GM12878 (cell line): ENCODE measurements around the gene SUFU. TPM values are rescaled to one million over a fixed set of nuclear protein-coding genes. Genes with fewer than 3 reads are reported as not detected.

Source experiments
- ATAC-seq: fragments of 200-7000 bp; cut with Tn5 transposase; 3 replicates; pipeline ENCODE4 v1.9.1; 2020; ENCODE audit warnings: mild to moderate bottlenecking, moderate library complexity
- BruUV-seq: library from RNA; stranded (reverse); fragments of 400-500 nt; replicated peaks from 2 replicates; lab custom pipeline; 2021; lab: Mats Ljungman, UMichigan
- CTCF ChIA-PET: fragments of 300-600 bp; sonication (Branson Sonifier 250); formaldehyde crosslinking; extraction: SDS; loops from one replicate; lab custom pipeline; 2021; ENCODE audit warnings: inconsistent platforms; lab: Yijun Ruan, JAX
- POLR2A ChIA-PET: fragments of 350-600 bp; formaldehyde crosslinking; extraction: SDS; loops from one replicate; lab custom pipeline; 2021; ENCODE audit warnings: inconsistent platforms; lab: Charles Lee
- RAD21 ChIA-PET: fragments of 300-600 bp; sonication (Branson Sonifier 250); formaldehyde crosslinking; loops from one replicate; lab custom pipeline; 2023; ENCODE audit warnings: antibody characterized with exemption; ENCODE audit not compliant: unreplicated experiment; lab: Charles Lee
- SMC1A ChIA-PET: fragments of 300-600 bp; sonication (Branson Sonifier 250); formaldehyde crosslinking; loops from one replicate; lab custom pipeline; 2023; ENCODE audit not compliant: unreplicated experiment, uncharacterized antibody; lab: Charles Lee
- DNase-seq: peaks from one replicate; pipeline ENCODE4 v3.0.0-alpha.2; 2011; ENCODE audit warnings: low read depth, low spot score
- FAIRE-seq: peaks from 3 replicates; lab custom pipeline; 2011; peaks lifted over from hg19 to GRCh38; lab: Jason Lieb, UNC
- H2AFZ ChIP-seq: 2 replicates; pipeline ENCODE4 v1.6.0; 2011; ENCODE audit warnings: low read depth, low read length, control low read depth; ENCODE audit not compliant: control insufficient read depth
- H3K27ac ChIP-seq: 2 replicates; pipeline ENCODE4 v1.5.1; 2011; ENCODE audit warnings: control low read depth; ENCODE audit not compliant: control insufficient read depth, insufficient read depth
- H3K27me3 ChIP-seq, 2 experiments: replicated peaks in 1 of 2; 2 replicates each; pipeline versions ENCODE4 v1.6.0 to v1.6.1; 2011; ENCODE audit warnings: low read length in 1 of 2; ENCODE audit not compliant: control insufficient read depth in 2 of 2, insufficient read depth in 2 of 2
- H3K36me3 ChIP-seq, 2 experiments: 2 replicates each; pipeline ENCODE4 v1.5.1; 2011; ENCODE audit warnings: low read length in 1 of 2; ENCODE audit not compliant: control insufficient read depth in 2 of 2, insufficient read depth in 2 of 2
- H3K4me1 ChIP-seq: 2 replicates; pipeline ENCODE4 v1.6.1; 2011; ENCODE audit warnings: mild to moderate bottlenecking, low read length, moderate library complexity, mixed read lengths; ENCODE audit not compliant: control insufficient read depth, insufficient read depth
- H3K4me2 ChIP-seq: 2 replicates; pipeline ENCODE4 v1.6.0; 2011; ENCODE audit warnings: control low read depth; ENCODE audit not compliant: control insufficient read depth, insufficient read depth
- H3K4me3 ChIP-seq: fragments of 200-600 bp; sonication (generic); 2 replicates; pipeline ENCODE4 v1.5.1; 2016
- H3K79me2 ChIP-seq: 2 replicates; pipeline ENCODE4 v1.6.0; 2011; ENCODE audit warnings: low read length; ENCODE audit not compliant: control insufficient read depth, insufficient read depth
- H3K9ac ChIP-seq: 2 replicates; pipeline ENCODE4 v1.8.0; 2011; ENCODE audit warnings: low read length, control low read depth, mixed read lengths; ENCODE audit not compliant: control insufficient read depth, insufficient read depth
- H3K9me3 ChIP-seq: replicated peaks from 3 replicates; pipeline ENCODE4 v1.5.1; 2011; ENCODE audit warnings: mild to moderate bottlenecking, low read length; ENCODE audit not compliant: control insufficient read depth, insufficient read depth
- H4K20me1 ChIP-seq: 2 replicates; pipeline ENCODE4 v1.6.0; 2011; ENCODE audit not compliant: control insufficient read depth, insufficient read depth
- NR2F1 ChIP-seq: fragments of 450-650 bp; conservative IDR thresholded peaks from 2 replicates; pipeline ENCODE4 v1.6.1; 2017; ENCODE audit warnings: mild to moderate bottlenecking
- PAX5 ChIP-seq: IDR thresholded peaks from 2 replicates; pipeline ENCODE4 v1.6.1; 2011; ENCODE audit warnings: low read depth, low read length, borderline replicate concordance
- POU2F2 ChIP-seq: IDR thresholded peaks from 3 replicates; pipeline ENCODE4 v1.6.1; 2011; ENCODE audit warnings: low read depth, mild to moderate bottlenecking, low read length, borderline replicate concordance
- WGBS: methylation state at CpG from one replicate; pipeline ENCODE4 v1.1.6; 2016; ENCODE audit warnings: low lambda C conversion rate; ENCODE audit not compliant: insufficient replicate concordance, insufficient coverage; ENCODE audit errors: missing lambda C conversion rate; 5-methylcytosine and 5-hydroxymethylcytosine counted together
- in situ Hi-C: fragments of 300-500 bp; cut with MboI; formaldehyde crosslinking; loops from 9 replicates; pipeline ENCODE4 v1.14.3; 2018; ENCODE audit warnings: mixed read lengths
- intact Hi-C: fragments of 100-400 bp; cut with micrococcal nuclease; formaldehyde crosslinking; loops from one replicate; pipeline ENCODE4 v1.14.2; 2022; ENCODE audit not compliant: unreplicated experiment
- polyA plus RNA-seq, 11 experiments: library from polyadenylated mRNA; depleted of rRNA in 4 of 11; unstranded in 6 of 11; stranded (reverse) in 5 of 11; fragments of >200 nt; fragmentation: Nextera tagmentation in 4 of 11; fragmentation: Illumina TruSeq in 1 of 11; extraction: Ambion mirVana in 4 of 11; extraction: Trizol in 1 of 11; gene quantifications; 1 replicate in 1 of 11; 2 replicates in 10 of 11; pipeline versions ENCODE4 v1.2.1 to v1.2.3, GENCODE V29; 2011 to 2016; ENCODE audit warnings: inconsistent platforms in 2 of 11, missing spikeins in 2 of 11, low read depth in 1 of 11
- total RNA-seq, 4 experiments: library from RNA; depleted of rRNA in 3 of 4; stranded (reverse); fragments of >200 nt in 3 of 4; fragmentation: Illumina TruSeq in 1 of 4; extraction: Trizol in 1 of 4; gene quantifications; 2 replicates each; pipeline versions ENCODE4 v1.2.1 to v1.2.3, GENCODE V29; 2013 to 2021
- TF ChIP-seq, protein P1 (sequence below): IDR thresholded peaks from 2 replicates; pipeline ENCODE4 v1.6.1; 2011; ENCODE audit warnings: low read depth, low read length, improper control_type of control experiment, borderline replicate concordance

Gene SUFU
- total and polyA plus RNA-seq, 10 of the 15 experiments (the other 5 are each of a cell fraction or from before 2014, with no cell fraction given): 0.68 to 7.7 (median 2.4) TPM

DNA sequence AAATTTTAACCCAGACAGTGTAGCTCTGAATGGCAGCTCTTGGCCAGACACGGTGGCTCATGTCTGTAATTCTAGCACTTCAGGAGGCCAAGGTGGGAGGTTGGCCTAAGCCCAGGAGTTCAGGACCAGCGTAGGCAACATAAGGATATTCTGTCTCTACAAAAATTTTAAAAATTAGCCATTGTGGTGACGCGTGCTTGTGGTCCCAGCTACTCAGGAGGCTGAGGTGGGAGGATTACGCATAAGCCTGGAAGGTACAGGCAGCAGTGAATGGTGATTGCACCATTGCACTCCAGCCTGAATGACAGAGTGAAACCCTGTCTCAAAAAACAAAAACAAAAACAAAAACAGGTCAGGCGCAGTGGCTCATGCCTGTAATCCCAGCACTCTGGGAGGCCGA lies 50.0 kb downstream of the SUFU start:
- POLR2A ChIA-PET: no interaction called here
- H4K20me1 ChIP-seq: no peaks in the 10 kb centered on the region
- H3K36me3 ChIP-seq: peaks cover 0 to 2% of the 10 kb centered on the region in 2 experiments; a peak in 2 of 4 replicates
- 0 out of 2 replicates have a peak, but pooled peaks cover 3% of the 10 kb centered on the region for H3K4me1 ChIP-seq
- RAD21 ChIA-PET: interaction anchor here (0.6 kb wide), 1 partner anchor 27 kb away, joined by 4 read pairs; no protein-coding TSS in a partner anchor
- SMC1A ChIA-PET: interaction anchor here (1.1 to 1.7 kb wide), 3 partner anchors 11 to 46 kb away, joined by 3 to 6 read pairs (median 6); no protein-coding TSS in a partner anchor
- CTCF ChIA-PET: interaction anchor here (0.7 to 1.3 kb wide), 4 partner anchors 9 to 42 kb away, joined by 3 to 4 read pairs (median 4); no protein-coding TSS in a partner anchor
- no peak overlapping the region for H3K9ac ChIP-seq
- FAIRE-seq: no peak
- H3K9me3 ChIP-seq: no peaks in the 10 kb centered on the region
- BruUV-seq: no TSS peak
- no peaks in the 10 kb centered on the region for H3K27me3 ChIP-seq
- H3K4me2 ChIP-seq: no peak overlapping the region
- no peak overlapping the region for H2AFZ ChIP-seq
- DNase-seq: no peak
- no peaks in the 10 kb centered on the region for H3K79me2 ChIP-seq
- no peak overlapping the region for H3K27ac ChIP-seq
- H3K4me3 ChIP-seq: no peak overlapping the region
- intact Hi-C loops (no loop called here), in situ Hi-C loops (no loop called here)
- WGBS: 98% methylated on average over 7 of the region's 7 CpGs
- no peak for ATAC-seq
- TF ChIP-seq NR2F1: no peak

- H4K20me1 ChIP-seq: no peaks in the 10 kb centered on the region
- H3K27ac ChIP-seq: no peak overlapping the region
- H3K27me3 ChIP-seq: no peaks in the 10 kb centered on the region
- no peak for FAIRE-seq
- intact Hi-C loops: no loop called here
- no peak overlapping the region for H2AFZ ChIP-seq
- H3K9ac ChIP-seq: no peak overlapping the region
- H3K9me3 ChIP-seq: no peaks in the 10 kb centered on the region
- ChIA-PET CTCF (interaction anchor here (0.7 to 1.2 kb wide), 2 partner anchors 9 to 29 kb away, joined by 3 read pairs; no protein-coding TSS in a partner anchor), RAD21 (interaction anchor here (0.6 kb wide), 2 partner anchors 26 to 96 kb away, joined by 3 to 4 read pairs; no protein-coding TSS in a partner anchor)
- H3K36me3 ChIP-seq: peaks cover 0 to 2% of the 10 kb centered on the region in 2 experiments; a peak in 2 of 4 replicates
- no peaks in the 10 kb centered on the region for H3K79me2 ChIP-seq
- peaks cover 9% of the 10 kb centered on the region for H3K4me1 ChIP-seq
- TF ChIP-seq, protein P1, sequence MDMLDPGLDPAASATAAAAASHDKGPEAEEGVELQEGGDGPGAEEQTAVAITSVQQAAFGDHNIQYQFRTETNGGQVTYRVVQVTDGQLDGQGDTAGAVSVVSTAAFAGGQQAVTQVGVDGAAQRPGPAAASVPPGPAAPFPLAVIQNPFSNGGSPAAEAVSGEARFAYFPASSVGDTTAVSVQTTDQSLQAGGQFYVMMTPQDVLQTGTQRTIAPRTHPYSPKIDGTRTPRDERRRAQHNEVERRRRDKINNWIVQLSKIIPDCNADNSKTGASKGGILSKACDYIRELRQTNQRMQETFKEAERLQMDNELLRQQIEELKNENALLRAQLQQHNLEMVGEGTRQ: no peak
- TF ChIP-seq POU2F2 (no peak), PAX5 (no peak)
- TF ChIP-seq, all 136 proteins: peak for 0
- ATAC-seq: no peak
- ChIA-PET SMC1A (interaction anchor here (0.9 to 2.3 kb wide), 3 partner anchors 29 to 47 kb away, joined by 3 to 7 read pairs (median 4); no protein-coding TSS in a partner anchor), POLR2A (no interaction called here)
- WGBS: 87% methylated on average over 5 of the region's 5 CpGs
- Histone ChIP-seq H3K4me2 (no peak overlapping the region), H3K4me3 (no peak overlapping the region)
- no peak for DNase-seq
- BruUV-seq: no TSS peak
- in situ Hi-C loops: no loop called here
These were observed 50.8 kb downstream of the SUFU start for GRCh38 chr10:102554531-102554930.
